Effector memory CD4-positive, alpha-beta T cell (primary cell): ENCODE results near the gene COL9A2.
"Not testable (repeated sequence)": the region's sequence is repeated elsewhere in the genome, so short reads cannot be mapped to it uniquely, and the experiment has no call there.

ENCODE experiments used
- DNase-seq, 3 donors: peaks; one replicate each; pipeline ENCODE4 v3.0.0-alpha.2; 2020
- H3K27ac ChIP-seq: 2 replicates; pipeline ENCODE4 v1.7.0; 2013; ENCODE audit warnings: mild to moderate bottlenecking, low read length, moderate library complexity; ENCODE audit not compliant: insufficient read depth, poor library complexity, severe bottlenecking
- H3K27me3 ChIP-seq: replicated peaks from 2 replicates; pipeline ENCODE4 v1.7.0; 2013; ENCODE audit warnings: mild to moderate bottlenecking, low read length; ENCODE audit not compliant: insufficient read depth, control insufficient read depth, poor library complexity, severe bottlenecking
- H3K36me3 ChIP-seq: 2 replicates; pipeline ENCODE4 v1.7.0; 2013; ENCODE audit warnings: mild to moderate bottlenecking, low read length, moderate library complexity; ENCODE audit not compliant: control insufficient read depth, insufficient read depth
- H3K4me1 ChIP-seq: 2 replicates; pipeline ENCODE4 v1.7.0; 2013; ENCODE audit warnings: low read length, mild to moderate bottlenecking; ENCODE audit not compliant: control insufficient read depth, insufficient read depth, poor library complexity, severe bottlenecking
- H3K4me3 ChIP-seq: 2 replicates; pipeline ENCODE4 v1.7.0; 2013; ENCODE audit warnings: low read length, low read depth, mild to moderate bottlenecking; ENCODE audit not compliant: insufficient read depth, poor library complexity, severe bottlenecking
- H3K9me3 ChIP-seq: 2 replicates; pipeline ENCODE4 v1.7.0; 2013; ENCODE audit warnings: mild to moderate bottlenecking, low read length, moderate library complexity; ENCODE audit not compliant: control insufficient read depth

The COL9A2 gene

GRCh38 chr1:40351124-40351523 lies 34.0 kb upstream of the COL9A2 start:
- H3K36me3 ChIP-seq: no peaks in the 10 kb centered on the region
- no peak overlapping the region for H3K4me3 ChIP-seq
- no peaks in the 10 kb centered on the region for H3K9me3 ChIP-seq
- no peak overlapping the region for H3K27ac ChIP-seq
- no peaks in the 10 kb centered on the region for H3K4me1 ChIP-seq
- no peak for DNase-seq
- H3K27me3 ChIP-seq: no peaks in the 10 kb centered on the region

- H3K27ac ChIP-seq: no peak overlapping the region
- no peaks in the 10 kb centered on the region for H3K27me3 ChIP-seq
- no peak for DNase-seq
- no peaks in the 10 kb centered on the region for H3K4me1 ChIP-seq
- H3K4me3 ChIP-seq: no peak overlapping the region
- no peaks in the 10 kb centered on the region for H3K36me3 ChIP-seq
- H3K9me3 ChIP-seq: no peaks in the 10 kb centered on the region
Measured at GRCh38 chr1:40350391-40350790, 33.3 kb upstream of the COL9A2 start.

- no peaks in the 10 kb centered on the region for H3K4me1 ChIP-seq
- no peaks in the 10 kb centered on the region for H3K27me3 ChIP-seq
- H3K9me3 ChIP-seq: no peaks in the 10 kb centered on the region
- no peak for DNase-seq
- no peaks in the 10 kb centered on the region for H3K36me3 ChIP-seq
- H3K27ac ChIP-seq: no peak overlapping the region
- no peak overlapping the region for H3K4me3 ChIP-seq
Measured at GRCh38 chr1:40344597-40344996, 27.5 kb upstream of the COL9A2 start.

GRCh38 chr1:40342381-40342717 lies 25.3 kb upstream of the COL9A2 start:
- not testable (repeated sequence) for H3K9me3 ChIP-seq, H3K4me3 ChIP-seq, H3K36me3 ChIP-seq, H3K27me3 ChIP-seq, H3K4me1 ChIP-seq, H3K27ac ChIP-seq, DNase-seq

GRCh38 chr1:40341491-40342380 lies 24.6 kb upstream of the COL9A2 start:
- no peak overlapping the region for H3K27ac ChIP-seq

GRCh38 chr1:40339420-40340323 lies 22.6 kb upstream of the COL9A2 start:
- Histone ChIP-seq H3K9me3 (no peaks in the 10 kb centered on the region), H3K27me3 (no peaks in the 10 kb centered on the region), H3K4me1 (peaks cover 5% of the 10 kb centered on the region), H3K27ac (no peak overlapping the region), H3K4me3 (no peak overlapping the region), H3K36me3 (no peaks in the 10 kb centered on the region)
- no peak for DNase-seq

More at GRCh38 chr1:40341491-40342380, 24.6 kb upstream of the COL9A2 start:
- H3K4me3 ChIP-seq: no peak overlapping the region
- no peaks in the 10 kb centered on the region for H3K9me3 ChIP-seq
- H3K27me3 ChIP-seq: no peaks in the 10 kb centered on the region
- no peak for DNase-seq
- H3K36me3 ChIP-seq: no peaks in the 10 kb centered on the region
- peaks cover 5% of the 10 kb centered on the region for H3K4me1 ChIP-seq

GRCh38 chr1:40338745-40339419 lies 21.8 kb upstream of the COL9A2 start:
- Histone ChIP-seq H3K27ac (no peak overlapping the region), H3K4me3 (no peak overlapping the region), H3K9me3 (no peaks in the 10 kb centered on the region), H3K4me1 (peaks cover 5% of the 10 kb centered on the region), H3K36me3 (no peaks in the 10 kb centered on the region), H3K27me3 (no peaks in the 10 kb centered on the region)
- peak; percentile 76 to 78 (median 77) for DNase-seq

- Histone ChIP-seq H3K27me3 (no peaks in the 10 kb centered on the region), H3K9me3 (no peaks in the 10 kb centered on the region), H3K27ac (no peak overlapping the region), H3K4me3 (no peak overlapping the region), H3K36me3 (no peaks in the 10 kb centered on the region), H3K4me1 (peaks cover 5% of the 10 kb centered on the region)
- DNase-seq: no peak
Measured at GRCh38 chr1:40337443-40337842, 20.4 kb upstream of the COL9A2 start.

GRCh38 chr1:40332695-40333094 lies 15.6 kb upstream of the COL9A2 start:
- H3K27ac ChIP-seq: no peak overlapping the region
- no peaks in the 10 kb centered on the region for H3K27me3 ChIP-seq
- DNase-seq: no peak
- no peaks in the 10 kb centered on the region for H3K9me3 ChIP-seq
- no peak overlapping the region for H3K4me3 ChIP-seq
- H3K4me1 ChIP-seq: no peaks in the 10 kb centered on the region
- no peaks in the 10 kb centered on the region for H3K36me3 ChIP-seq
